Measurements from ENCODE around the gene C1orf226. TPM values are rescaled to one million over a fixed set of nuclear protein-coding genes. Genes with fewer than 3 reads are reported as not detected.

C1orf226 gene
- total and polyA plus RNA-seq, 9 of the 15 experiments (the other 6 are each of a cell fraction or from before 2014, with no cell fraction given): 0.10 to 1.4 (median 0.47) TPM

DNA sequence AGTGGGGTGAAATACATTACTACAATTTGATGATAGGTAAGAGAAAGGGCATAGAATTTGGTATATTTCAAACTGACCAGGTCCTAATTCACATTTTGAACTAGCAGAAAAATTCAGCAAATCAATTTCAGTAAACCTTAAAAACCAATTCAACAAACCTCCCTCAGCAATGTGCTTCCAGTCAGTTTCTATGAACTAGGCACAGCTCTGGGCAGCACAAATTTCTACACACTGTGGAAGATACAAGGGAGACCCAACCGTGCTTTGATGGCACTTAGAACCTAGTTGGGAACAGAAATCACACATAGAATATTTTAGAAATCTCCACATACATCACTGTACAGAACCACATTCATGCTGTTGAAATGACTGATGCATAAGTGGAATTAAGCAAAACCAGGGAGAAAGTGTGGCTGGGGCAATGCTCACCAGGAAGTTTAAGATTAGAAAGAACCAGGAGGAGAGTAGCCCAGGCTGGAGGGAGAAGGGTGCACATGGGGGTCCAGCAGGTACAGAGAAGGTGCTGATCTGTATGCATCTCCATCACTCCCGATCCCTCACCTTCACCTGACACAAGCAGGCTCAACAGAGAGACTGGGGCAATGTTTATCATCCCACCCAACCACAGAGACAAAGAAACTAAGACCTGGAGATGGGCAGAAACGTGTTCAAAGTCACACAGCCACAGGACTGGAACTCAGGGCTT, 14.8 kb downstream of the C1orf226 start:
- Histone ChIP-seq H3K4me1 (replicated peaks in 1 of 2; ENCODE audit: control insufficient read depth in 2 of 2, insufficient read depth in 2 of 2, low read length in 2 of 2) (peaks cover 11 to 36% of the 10 kb centered on the region in 2 experiments; a peak in 4 of 5 replicates), H3K9ac (ENCODE audit: insufficient read depth in 1 of 2, low read depth in 2 of 2, low read length in 2 of 2) (peak overlapping the region in 1 of 2 experiments; percentile 15; a peak in 1 of 4 replicates), H3K79me2 (ENCODE audit: control insufficient read depth, insufficient read depth, low read length) (no peaks in the 10 kb centered on the region), H4K20me1 (replicated peaks; ENCODE audit: control insufficient read depth, insufficient read depth, low read length) (no peaks in the 10 kb centered on the region), H3K9me1 (ENCODE audit: control insufficient read depth, insufficient read depth, low read length) (no peaks in the 10 kb centered on the region), H3K27ac (ENCODE audit: extremely low read depth, low read depth, low read length) (peak overlapping the region; percentile 14; the same call in 2 of the 3 replicates), H3K4me3 (no peak overlapping the region), H2AFZ (ENCODE audit: low read depth, low read length) (peak overlapping the region; percentile 26), H3K9me3 (replicated peaks; ENCODE audit: control insufficient read depth, insufficient read depth, low read depth, low read length) (no peaks in the 10 kb centered on the region), H3K27me3 (ENCODE audit: control insufficient read depth in 2 of 2, insufficient read depth in 2 of 2, low read length in 2 of 2) (no peaks in the 10 kb centered on the region), H3K36me3 (ENCODE audit: control insufficient read depth, insufficient read depth, low read length) (no peaks in the 10 kb centered on the region), H3K4me2 (ENCODE audit: insufficient read depth, low read length) (peak overlapping the region; percentile 59)
- WGBS (ENCODE audit: insufficient coverage, low coverage, missing lambda C conversion rate): 30% methylated on average over 3 of the region's 3 CpGs
- POLR2A ChIA-PET: interaction anchor here (1.3 kb wide), 1 partner anchor 9 kb away, joined by 3 read pairs; no protein-coding TSS in a partner anchor
- CTCF ChIA-PET (ENCODE audit: low intra/inter-chr PET ratio): no interaction called here
- TF ChIP-seq HDAC2 (IDR thresholded peaks at IDR 0.05): 0 out of 2 replicates have a peak, but pooled peaks have one; percentile 50
- TF ChIP-seq, protein P1, sequence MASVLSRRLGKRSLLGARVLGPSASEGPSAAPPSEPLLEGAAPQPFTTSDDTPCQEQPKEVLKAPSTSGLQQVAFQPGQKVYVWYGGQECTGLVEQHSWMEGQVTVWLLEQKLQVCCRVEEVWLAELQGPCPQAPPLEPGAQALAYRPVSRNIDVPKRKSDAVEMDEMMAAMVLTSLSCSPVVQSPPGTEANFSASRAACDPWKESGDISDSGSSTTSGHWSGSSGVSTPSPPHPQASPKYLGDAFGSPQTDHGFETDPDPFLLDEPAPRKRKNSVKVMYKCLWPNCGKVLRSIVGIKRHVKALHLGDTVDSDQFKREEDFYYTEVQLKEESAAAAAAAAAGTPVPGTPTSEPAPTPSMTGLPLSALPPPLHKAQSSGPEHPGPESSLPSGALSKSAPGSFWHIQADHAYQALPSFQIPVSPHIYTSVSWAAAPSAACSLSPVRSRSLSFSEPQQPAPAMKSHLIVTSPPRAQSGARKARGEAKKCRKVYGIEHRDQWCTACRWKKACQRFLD (CRISPR knock-in tag; IDR thresholded peaks at IDR 0.05): no peak
- TF ChIP-seq, protein P2, sequence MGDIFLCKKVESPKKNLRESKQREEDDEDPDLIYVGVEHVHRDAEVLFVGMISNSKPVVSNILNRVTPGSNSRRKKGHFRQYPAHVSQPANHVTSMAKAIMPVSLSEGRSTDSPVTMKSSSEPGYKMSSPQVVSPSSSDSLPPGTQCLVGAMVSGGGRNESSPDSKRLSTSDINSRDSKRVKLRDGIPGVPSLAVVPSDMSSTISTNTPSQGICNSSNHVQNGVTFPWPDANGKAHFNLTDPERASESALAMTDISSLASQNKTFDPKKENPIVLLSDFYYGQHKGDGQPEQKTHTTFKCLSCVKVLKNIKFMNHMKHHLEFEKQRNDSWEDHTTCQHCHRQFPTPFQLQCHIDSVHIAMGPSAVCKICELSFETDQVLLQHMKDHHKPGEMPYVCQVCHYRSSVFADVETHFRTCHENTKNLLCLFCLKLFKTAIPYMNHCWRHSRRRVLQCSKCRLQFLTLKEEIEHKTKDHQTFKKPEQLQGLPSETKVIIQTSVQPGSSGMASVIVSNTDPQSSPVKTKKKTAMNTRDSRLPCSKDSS (IDR thresholded peaks at IDR 0.05; ENCODE audit: low read depth, partially characterized antibody): no peak
- peak; percentile 72; the same call in 1 of the 2 replicates for TF ChIP-seq LCOR (CRISPR knock-in tag; IDR thresholded peaks at IDR 0.05)
- TF ChIP-seq, protein P3, sequence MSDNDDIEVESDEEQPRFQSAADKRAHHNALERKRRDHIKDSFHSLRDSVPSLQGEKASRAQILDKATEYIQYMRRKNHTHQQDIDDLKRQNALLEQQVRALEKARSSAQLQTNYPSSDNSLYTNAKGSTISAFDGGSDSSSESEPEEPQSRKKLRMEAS (CRISPR knock-in tag; IDR thresholded peaks at IDR 0.05): 0 out of 2 replicates have a peak, but pooled peaks have one; percentile 15
- TF ChIP-seq, protein P4, sequence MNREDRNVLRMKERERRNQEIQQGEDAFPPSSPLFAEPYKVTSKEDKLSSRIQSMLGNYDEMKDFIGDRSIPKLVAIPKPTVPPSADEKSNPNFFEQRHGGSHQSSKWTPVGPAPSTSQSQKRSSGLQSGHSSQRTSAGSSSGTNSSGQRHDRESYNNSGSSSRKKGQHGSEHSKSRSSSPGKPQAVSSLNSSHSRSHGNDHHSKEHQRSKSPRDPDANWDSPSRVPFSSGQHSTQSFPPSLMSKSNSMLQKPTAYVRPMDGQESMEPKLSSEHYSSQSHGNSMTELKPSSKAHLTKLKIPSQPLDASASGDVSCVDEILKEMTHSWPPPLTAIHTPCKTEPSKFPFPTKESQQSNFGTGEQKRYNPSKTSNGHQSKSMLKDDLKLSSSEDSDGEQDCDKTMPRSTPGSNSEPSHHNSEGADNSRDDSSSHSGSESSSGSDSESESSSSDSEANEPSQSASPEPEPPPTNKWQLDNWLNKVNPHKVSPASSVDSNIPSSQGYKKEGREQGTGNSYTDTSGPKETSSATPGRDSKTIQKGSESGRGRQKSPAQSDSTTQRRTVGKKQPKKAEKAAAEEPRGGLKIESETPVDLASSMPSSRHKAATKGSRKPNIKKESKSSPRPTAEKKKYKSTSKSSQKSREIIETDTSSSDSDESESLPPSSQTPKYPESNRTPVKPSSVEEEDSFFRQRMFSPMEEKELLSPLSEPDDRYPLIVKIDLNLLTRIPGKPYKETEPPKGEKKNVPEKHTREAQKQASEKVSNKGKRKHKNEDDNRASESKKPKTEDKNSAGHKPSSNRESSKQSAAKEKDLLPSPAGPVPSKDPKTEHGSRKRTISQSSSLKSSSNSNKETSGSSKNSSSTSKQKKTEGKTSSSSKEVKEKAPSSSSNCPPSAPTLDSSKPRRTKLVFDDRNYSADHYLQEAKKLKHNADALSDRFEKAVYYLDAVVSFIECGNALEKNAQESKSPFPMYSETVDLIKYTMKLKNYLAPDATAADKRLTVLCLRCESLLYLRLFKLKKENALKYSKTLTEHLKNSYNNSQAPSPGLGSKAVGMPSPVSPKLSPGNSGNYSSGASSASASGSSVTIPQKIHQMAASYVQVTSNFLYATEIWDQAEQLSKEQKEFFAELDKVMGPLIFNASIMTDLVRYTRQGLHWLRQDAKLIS (CRISPR knock-in tag; IDR thresholded peaks at IDR 0.05): 0 out of 2 replicates have a peak, but pooled peaks have one; percentile 54
- TF ChIP-seq ZFP36 (IDR thresholded peaks at IDR 0.05; ENCODE audit: low read depth, low read length, partially characterized antibody): peak; percentile 3
- peak; percentile 54; the same call in 1 of the 2 replicates for TF ChIP-seq ETV5 (CRISPR knock-in tag; IDR thresholded peaks at IDR 0.05; ENCODE audit: low read depth)
- peak; percentile 56; the same call in 1 of the 2 replicates for TF ChIP-seq KAT7 (CRISPR knock-in tag; IDR thresholded peaks at IDR 0.05; ENCODE audit: borderline replicate concordance)
- TF ChIP-seq, protein P5, sequence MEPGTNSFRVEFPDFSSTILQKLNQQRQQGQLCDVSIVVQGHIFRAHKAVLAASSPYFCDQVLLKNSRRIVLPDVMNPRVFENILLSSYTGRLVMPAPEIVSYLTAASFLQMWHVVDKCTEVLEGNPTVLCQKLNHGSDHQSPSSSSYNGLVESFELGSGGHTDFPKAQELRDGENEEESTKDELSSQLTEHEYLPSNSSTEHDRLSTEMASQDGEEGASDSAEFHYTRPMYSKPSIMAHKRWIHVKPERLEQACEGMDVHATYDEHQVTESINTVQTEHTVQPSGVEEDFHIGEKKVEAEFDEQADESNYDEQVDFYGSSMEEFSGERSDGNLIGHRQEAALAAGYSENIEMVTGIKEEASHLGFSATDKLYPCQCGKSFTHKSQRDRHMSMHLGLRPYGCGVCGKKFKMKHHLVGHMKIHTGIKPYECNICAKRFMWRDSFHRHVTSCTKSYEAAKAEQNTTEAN (CRISPR knock-in tag; IDR thresholded peaks at IDR 0.05): no peak
- intact Hi-C loops (cut with micrococcal nuclease) (loop anchor here (5.0 kb wide), 1 partner anchor 101 kb away; the partner anchor contains the start of gene UHMK1), in situ Hi-C loops (cut with MboI) (no loop called here)
- FAIRE-seq: no peak
- DNase-seq (ENCODE audit: extremely low read depth in 1 of 4, low spot score in 3 of 4): peak in 1 of 4 experiments; percentile 24
- BruUV-seq (replicated peaks): no TSS peak
- ATAC-seq: peak; percentile 21
